ENCODE data around the gene ATP6V1B1. TPM values are rescaled to one million over a fixed set of nuclear protein-coding genes. Genes with fewer than 3 reads are reported as not detected.
A peak's percentile ranks its signal among the peaks of the same experiment; 100 is the strongest.

Gene ATP6V1B1
- polyA plus RNA-seq, 3 donors: not detected

DNA sequence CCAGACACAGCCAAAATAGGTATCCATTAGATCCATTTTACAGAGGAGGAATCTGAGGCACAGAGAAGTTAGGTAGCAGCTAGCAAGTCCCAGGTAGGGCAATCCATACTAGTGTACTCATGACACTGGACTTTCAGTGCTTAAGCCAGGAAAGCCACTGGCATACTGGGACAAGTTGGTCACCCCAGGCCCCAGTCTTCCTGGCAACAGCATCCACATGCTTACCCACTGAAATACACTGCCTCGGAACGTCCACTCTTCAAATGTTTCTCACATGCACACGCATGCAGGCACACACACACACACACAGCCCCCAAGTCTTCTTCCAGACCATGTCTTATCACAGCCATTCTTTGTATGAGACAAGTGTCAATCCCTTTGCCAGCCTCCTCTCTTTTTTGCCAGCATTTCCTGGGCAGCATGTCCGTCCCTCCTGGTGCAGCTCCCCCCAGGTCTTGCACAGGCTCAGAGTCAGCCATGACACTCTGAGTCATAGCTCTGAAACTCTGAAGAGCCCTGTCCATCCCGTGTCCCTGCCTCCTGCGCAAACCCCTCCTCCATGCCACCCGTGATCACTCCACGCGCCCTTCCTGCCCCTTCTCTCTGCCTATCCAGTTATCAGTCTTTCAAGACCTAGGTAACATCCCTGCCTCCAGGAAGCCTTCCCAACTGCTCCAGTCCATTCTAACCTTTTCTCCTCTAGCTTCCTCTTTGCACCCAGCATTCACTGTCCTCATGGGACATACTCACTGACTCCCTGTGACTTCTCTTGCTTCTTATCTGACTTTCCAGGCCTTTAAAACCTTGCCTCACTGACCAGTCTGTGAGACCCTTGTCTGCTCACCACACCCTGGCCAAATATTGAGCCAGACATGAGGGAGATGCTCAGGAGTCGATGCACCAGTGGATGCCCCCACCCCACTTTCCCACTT is 69.8 kb downstream of the ATP6V1B1 start:
- peaks cover 8% of the 10 kb centered on the region for H3K4me1 Mint-ChIP-seq
- no peaks in the 10 kb centered on the region for H3K36me3 Mint-ChIP-seq
- TF ChIP-seq CTCF (IDR thresholded peaks at IDR 0.05): no peak
- H4K20me1 ChIP-seq (ENCODE audit: insufficient read depth, low read length): no peaks in the 10 kb centered on the region
- H3K27ac Mint-ChIP-seq: peak overlapping the region in 2 of 7 donors; percentile 8 to 11
- peaks cover 2 to 5% (median 3%) of the 10 kb centered on the region in 3 donors for H3K27me3 Mint-ChIP-seq (ENCODE audit: low read depth in 3 of 3)
- intact Hi-C loops (cut with micrococcal nuclease): no loop called here
- peaks cover 8 to 10% of the 10 kb centered on the region in 2 donors for H3K4me1 ChIP-seq (ENCODE audit: control insufficient read depth in 1 of 2, insufficient read depth in 2 of 2, low read length in 2 of 2)
- no peaks in the 10 kb centered on the region for H3K36me3 ChIP-seq (replicated peaks in 1 of 2; ENCODE audit: control insufficient read depth in 1 of 2, insufficient read depth in 2 of 2, low read length in 2 of 2)
- no peak overlapping the region for H3K4me3 Mint-ChIP-seq
- no peak overlapping the region for H3K4me3 ChIP-seq (replicated peaks in 1 of 3; ENCODE audit: low read depth in 2 of 3, low read length in 3 of 3)
- H3K27ac ChIP-seq (ENCODE audit: low read depth in 1 of 2, low read length in 2 of 2): no peak overlapping the region
- WGBS (ENCODE audit: insufficient coverage): 91% methylated on average over 9 of the region's 10 CpGs
- no peak overlapping the region for H3K9ac ChIP-seq (ENCODE audit: insufficient read depth, low read length, poor library complexity, severe bottlenecking)
- no peaks in the 10 kb centered on the region for H3K79me2 ChIP-seq (ENCODE audit: insufficient read depth, low read length)
- H3K9me3 Mint-ChIP-seq: peaks cover 0 to 3% (median 0%) of the 10 kb centered on the region in 7 donors
- no peaks in the 10 kb centered on the region for H3K27me3 ChIP-seq (ENCODE audit: control insufficient read depth in 2 of 2, insufficient read depth in 2 of 2, low read length in 2 of 2)
- no peaks in the 10 kb centered on the region for H3K9me3 ChIP-seq (replicated peaks in 1 of 2; ENCODE audit: control insufficient read depth in 1 of 2, insufficient read depth in 1 of 2, low read length in 2 of 2)
- no peak overlapping the region for H2AFZ ChIP-seq (ENCODE audit: insufficient read depth, low read depth, low read length, poor library complexity, severe bottlenecking)
- no peak overlapping the region for H3K4me2 ChIP-seq (replicated peaks; ENCODE audit: extremely low read depth, low read length, poor library complexity, severe bottlenecking)
- no peak for DNase-seq

- no peak overlapping the region for H3K27ac Mint-ChIP-seq
Observed at GRCh38 chr2:71006323-71006722, 70.6 kb downstream of the ATP6V1B1 start.

More at GRCh38 chr2:71006323-71006722, 70.6 kb downstream of the ATP6V1B1 start:
- H3K4me3 Mint-ChIP-seq: no peak overlapping the region
- no peak overlapping the region for H3K9ac ChIP-seq (ENCODE audit: insufficient read depth, low read length, poor library complexity, severe bottlenecking)
- H3K4me3 ChIP-seq (replicated peaks in 1 of 3; ENCODE audit: low read depth in 2 of 3, low read length in 3 of 3): no peak overlapping the region
- no peak overlapping the region for H2AFZ ChIP-seq (ENCODE audit: insufficient read depth, low read depth, low read length, poor library complexity, severe bottlenecking)
- TF ChIP-seq CTCF (IDR thresholded peaks at IDR 0.05): no peak
- no peak for DNase-seq
- peaks cover 0 to 3% (median 0%) of the 10 kb centered on the region in 7 donors for H3K9me3 Mint-ChIP-seq
- H3K79me2 ChIP-seq (ENCODE audit: insufficient read depth, low read length): no peaks in the 10 kb centered on the region
- H3K27me3 Mint-ChIP-seq (ENCODE audit: low read depth in 3 of 3): peaks cover 2 to 5% (median 3%) of the 10 kb centered on the region in 3 donors
- H3K36me3 ChIP-seq (replicated peaks in 1 of 2; ENCODE audit: control insufficient read depth in 1 of 2, insufficient read depth in 2 of 2, low read length in 2 of 2): no peaks in the 10 kb centered on the region
- no peaks in the 10 kb centered on the region for H3K9me3 ChIP-seq (replicated peaks in 1 of 2; ENCODE audit: control insufficient read depth in 1 of 2, insufficient read depth in 1 of 2, low read length in 2 of 2)
- WGBS (ENCODE audit: insufficient coverage): no CpG with 5 or more reads among the region's 2 CpGs
- no peaks in the 10 kb centered on the region for H3K36me3 Mint-ChIP-seq
- peaks cover under 1 to 2% of the 10 kb centered on the region in 2 donors for H3K4me1 ChIP-seq (ENCODE audit: control insufficient read depth in 1 of 2, insufficient read depth in 2 of 2, low read length in 2 of 2)
- peaks cover 3% of the 10 kb centered on the region for H3K4me1 Mint-ChIP-seq
- intact Hi-C loops (cut with micrococcal nuclease): no loop called here
- H3K27ac ChIP-seq (ENCODE audit: low read depth in 1 of 2, low read length in 2 of 2): no peak overlapping the region
- H4K20me1 ChIP-seq (ENCODE audit: insufficient read depth, low read length): no peaks in the 10 kb centered on the region
- no peak overlapping the region for H3K4me2 ChIP-seq (replicated peaks; ENCODE audit: extremely low read depth, low read length, poor library complexity, severe bottlenecking)
- no peaks in the 10 kb centered on the region for H3K27me3 ChIP-seq (ENCODE audit: control insufficient read depth in 2 of 2, insufficient read depth in 2 of 2, low read length in 2 of 2)
